ENCODE measurements around the gene CLCN2. TPM values are rescaled to one million over a fixed set of nuclear protein-coding genes. Genes with fewer than 3 reads are reported as not detected.
A peak's percentile ranks its signal among the peaks of the same experiment; 100 is the strongest.

The CLCN2 gene
- total RNA-seq, 1 donor from 2014 or later = 4.3 TPM

DNA sequence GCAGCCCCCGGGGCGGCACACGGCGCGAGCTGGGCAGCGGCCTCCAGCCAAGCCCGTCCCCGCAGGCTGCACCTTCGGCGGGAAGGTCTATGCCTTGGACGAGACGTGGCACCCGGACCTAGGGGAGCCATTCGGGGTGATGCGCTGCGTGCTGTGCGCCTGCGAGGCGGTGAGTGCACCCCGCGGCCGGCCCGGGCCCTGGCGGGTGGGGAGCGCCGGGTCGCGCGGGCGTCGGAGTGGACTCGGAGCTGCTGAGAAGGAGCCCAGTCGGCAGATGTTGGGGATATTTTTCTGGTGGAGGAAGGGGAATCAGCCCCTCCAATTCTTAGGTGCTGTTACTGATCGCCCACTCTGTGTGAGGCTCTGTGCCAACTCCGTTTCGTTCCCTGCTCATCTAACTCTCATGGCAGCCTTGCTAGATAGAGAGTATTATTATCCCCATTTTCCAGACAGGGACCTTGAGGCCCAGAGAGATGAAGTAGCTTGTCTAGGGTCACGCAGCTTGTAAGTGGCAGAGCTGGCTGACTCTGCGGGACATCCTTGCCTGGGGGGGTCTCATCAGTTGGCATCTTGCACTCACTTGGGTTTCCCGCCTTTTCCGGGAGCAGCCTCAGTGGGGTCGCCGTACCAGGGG is 19.3 kb upstream of the CLCN2 start:
- no peak for DNase-seq (ENCODE audit: low spot score)

GRCh38 chr3:184380185-184380626 is 18.8 kb upstream of the CLCN2 start:
- DNase-seq (ENCODE audit: low spot score) = peak; percentile 61

GRCh38 chr3:184379358-184380184 is 18.2 kb upstream of the CLCN2 start, which contains the start of gene CHRD:
TSS of gene CHRD (plus strand) at chr3:184380054. CDS start at chr3:184380319, 265 bp downstream.
- peak; percentile 13 for DNase-seq (ENCODE audit: low spot score)

- no peak for DNase-seq (ENCODE audit: low spot score)
These were observed 17.4 kb upstream of the CLCN2 start for GRCh38 chr3:184378651-184379357.

GRCh38 chr3:184377882-184378445 is 16.6 kb upstream of the CLCN2 start, which contains the start of gene THPO:
TSS of gene THPO (minus strand) at chr3:184378207. CDS start at chr3:184376259, 1,948 bp downstream.
- DNase-seq (ENCODE audit: low spot score) = no peak

DNA sequence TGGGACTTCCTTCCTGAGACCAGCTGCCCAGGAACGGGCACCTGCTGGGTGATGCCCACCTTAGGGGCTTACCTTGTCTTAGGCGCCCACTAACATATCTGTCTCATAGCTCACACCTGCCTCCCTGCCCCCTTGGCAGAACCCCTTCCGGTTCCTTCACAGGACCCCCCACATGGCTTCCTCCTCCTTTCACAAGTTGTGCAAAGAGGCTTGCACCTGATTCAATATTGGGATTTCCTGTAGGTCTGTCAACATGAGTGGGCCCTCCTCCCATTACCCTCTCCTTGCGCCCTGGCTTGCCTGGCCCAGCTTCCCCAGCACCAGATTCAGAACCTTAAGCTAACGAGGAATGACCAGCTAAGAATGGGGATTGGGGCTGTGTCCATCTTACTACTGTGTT is 16.0 kb upstream of the CLCN2 start:
- no peak for DNase-seq (ENCODE audit: low spot score)

GRCh38 chr3:184375747-184376461 is 14.5 kb upstream of the CLCN2 start:
- DNase-seq (ENCODE audit: low spot score) = no peak

DNA sequence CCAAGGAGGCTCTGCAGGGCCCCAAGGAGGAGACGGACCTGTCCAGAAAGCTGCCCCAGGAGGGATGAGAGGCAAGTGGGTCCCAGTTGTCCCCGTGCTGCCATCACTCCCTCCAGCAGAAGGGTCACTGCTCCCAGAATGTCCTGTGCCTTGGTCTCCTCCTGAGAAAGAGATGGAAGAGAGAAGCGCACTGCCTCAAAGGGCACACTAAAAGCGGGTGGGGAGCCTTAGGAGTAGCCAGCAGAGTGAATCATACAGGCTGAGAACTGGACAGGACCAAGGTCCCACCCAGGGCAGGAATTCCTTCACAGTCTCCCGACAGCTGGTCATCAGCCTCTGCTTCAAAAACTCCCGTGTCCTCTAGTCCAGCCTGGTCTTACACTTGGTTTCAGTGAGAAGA is 12.0 kb upstream of the CLCN2 start:
- DNase-seq (ENCODE audit: low spot score) = peak; percentile 25

DNA sequence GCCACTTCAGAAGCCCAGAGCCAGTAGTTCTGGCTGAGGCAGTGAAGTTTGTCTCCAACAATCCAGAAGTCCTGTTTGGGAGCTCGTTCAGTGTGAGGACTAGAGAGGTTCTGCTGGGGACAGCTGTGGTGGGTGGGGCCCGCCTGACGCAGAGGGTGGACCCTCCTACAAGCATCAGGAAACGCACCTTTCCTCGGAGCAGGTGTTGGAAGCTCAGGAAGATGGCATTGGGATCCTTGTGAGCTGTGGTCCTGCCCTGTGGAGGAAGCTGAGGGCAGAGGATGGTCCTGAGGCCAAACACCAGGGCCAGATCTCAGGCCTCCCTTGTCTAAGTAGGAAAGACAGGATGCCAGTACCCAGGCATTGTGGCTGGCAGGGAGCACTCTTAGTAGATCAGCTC is 11.5 kb upstream of the CLCN2 start:
- no peak for DNase-seq (ENCODE audit: low spot score)

DNA sequence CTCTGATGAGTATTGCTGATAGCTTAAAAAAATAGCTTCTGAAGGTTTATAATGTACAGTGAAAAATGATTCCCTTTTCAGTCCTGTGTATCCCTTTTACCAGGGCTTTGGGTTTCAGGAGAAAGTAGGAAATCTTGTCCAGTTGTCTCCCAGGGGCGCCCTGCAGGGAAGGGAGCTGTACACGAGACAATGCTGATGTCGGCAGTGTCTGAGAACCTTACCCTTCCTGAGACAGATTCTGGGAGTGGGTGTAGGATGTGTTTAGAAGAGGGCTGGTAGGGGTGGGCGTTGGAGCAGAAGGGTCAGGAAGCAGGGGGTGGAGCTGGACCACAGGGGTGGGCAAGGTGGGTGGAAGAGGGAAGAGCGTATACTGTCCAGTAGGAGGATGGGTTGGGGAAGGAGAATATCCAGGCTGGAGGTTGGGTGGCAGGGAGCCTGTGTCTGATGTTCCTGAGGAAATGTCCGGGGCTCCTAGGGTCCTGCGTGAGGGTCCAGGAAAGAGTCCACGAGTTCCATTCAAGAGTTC is 11.0 kb upstream of the CLCN2 start:
- DNase-seq (ENCODE audit: low spot score) = no peak

DNA sequence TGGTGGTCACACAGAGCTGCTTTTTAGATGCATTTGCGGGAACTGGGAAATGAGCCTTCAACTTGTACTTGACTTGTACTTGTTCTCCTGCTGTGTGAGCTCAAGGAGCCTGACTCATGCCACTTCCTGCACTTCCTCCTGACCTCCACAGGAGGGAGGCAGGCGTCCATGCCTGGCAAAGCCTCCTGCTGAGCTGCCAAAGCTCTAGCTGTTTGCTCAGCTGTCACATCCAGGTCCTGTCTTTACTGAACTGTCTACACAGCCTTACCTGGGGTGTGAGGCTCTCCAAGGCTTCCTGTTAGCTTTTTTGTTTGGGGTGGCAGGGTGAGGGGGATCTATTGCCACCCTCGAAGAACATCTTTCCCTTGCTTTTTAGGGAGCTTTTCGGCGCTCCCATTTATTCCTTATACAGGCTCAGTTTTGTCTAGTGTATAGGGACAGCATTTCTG is 10.2 kb upstream of the CLCN2 start:
- peak; percentile 91 for DNase-seq (ENCODE audit: low spot score)

DNA sequence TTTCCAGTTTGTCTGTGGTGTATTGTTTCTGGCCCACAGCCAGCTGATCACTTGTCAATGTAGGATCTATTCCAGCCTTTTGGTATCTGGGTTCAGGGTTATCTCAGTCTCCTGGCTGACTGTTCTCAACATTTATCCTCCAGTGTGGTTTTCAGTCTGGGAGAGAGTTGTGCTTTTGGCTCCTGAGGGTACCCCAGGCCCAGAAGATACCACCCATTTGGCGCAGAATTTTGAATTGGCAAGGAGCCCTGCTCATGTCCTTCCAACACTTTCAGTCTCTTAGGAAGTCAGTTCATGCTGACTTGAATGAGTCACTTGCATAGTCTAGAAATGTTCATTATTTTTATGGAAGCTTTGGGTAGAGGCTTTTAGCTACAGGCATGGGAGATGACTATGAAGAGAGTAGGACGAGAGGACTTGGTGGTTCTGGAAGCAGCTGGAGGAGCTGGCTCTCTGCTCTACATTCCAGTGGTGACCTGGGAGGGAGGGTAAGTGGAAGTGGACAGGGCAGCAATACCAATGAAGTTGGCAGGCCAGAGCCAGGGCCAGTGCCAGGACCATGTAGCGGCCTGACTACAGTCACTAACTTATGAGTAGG is 7.3 kb upstream of the CLCN2 start:
- DNase-seq (ENCODE audit: low spot score) = no peak

DNA sequence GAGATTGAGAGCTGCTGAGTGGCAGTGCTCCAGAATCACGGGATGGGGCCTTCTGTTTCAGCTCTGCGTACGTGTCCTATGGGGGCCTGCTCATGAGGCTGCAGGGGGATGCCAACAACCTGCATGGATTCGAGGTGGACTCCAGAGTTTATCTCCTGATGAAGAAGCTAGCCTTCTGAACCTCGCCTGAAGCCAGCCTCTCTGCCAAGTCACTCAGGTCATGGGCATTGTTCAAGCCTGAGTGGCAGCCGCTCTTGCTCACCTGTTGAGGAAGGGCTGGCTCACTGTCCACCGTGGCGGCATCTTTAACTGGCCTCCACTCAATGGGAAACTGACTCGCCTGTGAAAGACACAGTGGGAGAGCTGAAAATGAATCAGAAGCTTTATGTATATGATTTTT is 6.7 kb upstream of the CLCN2 start:
- no peak for DNase-seq (ENCODE audit: low spot score)

GRCh38 chr3:184366619-184367289 is 5.3 kb upstream of the CLCN2 start:
- DNase-seq (ENCODE audit: low spot score) = no peak

GRCh38 chr3:184362668-184363546 is 1.5 kb upstream of the CLCN2 start:
- peak; percentile 99 for DNase-seq (ENCODE audit: low spot score)

- DNase-seq (ENCODE audit: low spot score) = peak; percentile 84
These were observed 695 bp upstream of the CLCN2 start for GRCh38 chr3:184361932-184362667.

GRCh38 chr3:184360929-184361531 is 375 bp downstream of the CLCN2 start:
- no peak for DNase-seq (ENCODE audit: low spot score)

Measured in umbilical cord (tissue), 2 donors.